ENCODE results near the gene ETV6.

GRCh38 chr12:11880381-11880780 is 230.9 kb downstream of the ETV6 start:
- no peak for TF ChIP-seq SIN3A (IDR thresholded peaks at IDR 0.05; ENCODE audit: low read depth)
- no peak for TF ChIP-seq JUND (IDR thresholded peaks at IDR 0.05)
- TF ChIP-seq POLR2AphosphoS5 (IDR thresholded peaks at IDR 0.05; ENCODE audit: low read depth, low read length) = no peak
- no peak for TF ChIP-seq ZNF274 (IDR thresholded peaks at IDR 0.05; ENCODE audit: low read depth, low read length)
- TF ChIP-seq CTCF (IDR thresholded peaks at IDR 0.05 in 2 of 3, conservative IDR thresholded peaks at IDR 0.05 in 1 of 3; ENCODE audit: borderline replicate concordance in 1 of 3, insufficient read depth in 1 of 3, low read depth in 2 of 3, low read length in 2 of 3) = no peak
